HL-60 (cell line): Measurements from ENCODE around the gene MTMR3.

ENCODE experiments used
- DNase-seq, 2 experiments: peaks; one replicate each; pipeline ENCODE4 v3.0.0-alpha.2; 2010 to 2020; ENCODE audit warnings: low read depth in 1 of 2, low spot score in 1 of 2
- H3K27ac ChIP-seq: fragments of 250-450 bp; sonication (Bioruptor Pico); replicated peaks from 2 replicates; pipeline ENCODE4 v1.5.1; 2020; ENCODE audit warnings: mild to moderate bottlenecking, moderate library complexity
- H3K27me3 ChIP-seq: fragments of 250-450 bp; sonication (Bioruptor Pico); 2 replicates; pipeline ENCODE4 v1.5.1; 2021; ENCODE audit warnings: mild to moderate bottlenecking, moderate library complexity; ENCODE audit not compliant: insufficient read depth, poor library complexity, severe bottlenecking
- H3K4me3 ChIP-seq: replicated peaks from 2 replicates; pipeline ENCODE4 v1.5.1; 2011; ENCODE audit warnings: mild to moderate bottlenecking, control low read depth, low read length; ENCODE audit not compliant: insufficient read depth
- CTCF ChIP-seq: IDR thresholded peaks from one replicate; pipeline ENCODE4 v1.5.1; 2011; ENCODE audit warnings: low read length, control low read depth, inconsistent platforms; ENCODE audit not compliant: insufficient read depth
- GABPA ChIP-seq: IDR thresholded peaks from 2 replicates; pipeline ENCODE4 v1.6.1; 2012; ENCODE audit warnings: low read depth
- POLR2AphosphoS5 ChIP-seq: IDR thresholded peaks from 2 replicates; pipeline ENCODE4 v1.6.1; 2012; ENCODE audit warnings: low read depth
- REST ChIP-seq: IDR thresholded peaks from 2 replicates; pipeline ENCODE4 v1.6.1; 2012; ENCODE audit warnings: low read depth; ENCODE audit not compliant: insufficient replicate concordance
- SPI1 ChIP-seq: IDR thresholded peaks from 2 replicates; pipeline ENCODE4 v1.6.1; 2012; ENCODE audit warnings: low read depth, mild to moderate bottlenecking, borderline replicate concordance

MTMR3 gene

GRCh38 chr22:30054067-30054763 is 171.2 kb downstream of the MTMR3 start:
- no peak for TF ChIP-seq GABPA
- TF ChIP-seq REST = no peak
- no peak for TF ChIP-seq POLR2AphosphoS5
- TF ChIP-seq CTCF = no peak
- TF ChIP-seq SPI1 = no peak
- Histone ChIP-seq H3K4me3 (no peak overlapping the region), H3K27me3 (no peaks in the 10 kb centered on the region)

GRCh38 chr22:30054764-30055069 is 171.7 kb downstream of the MTMR3 start:
- H3K4me3 ChIP-seq = no peak overlapping the region
- H3K27me3 ChIP-seq = no peaks in the 10 kb centered on the region
- no peak for DNase-seq
- H3K27ac ChIP-seq = no peak overlapping the region
- no peak for TF ChIP-seq REST
- no peak for TF ChIP-seq SPI1
- TF ChIP-seq GABPA = no peak
- TF ChIP-seq POLR2AphosphoS5 = no peak
- TF ChIP-seq CTCF = no peak

More at GRCh38 chr22:30054067-30054763, 171.2 kb downstream of the MTMR3 start:
- no peak overlapping the region for H3K27ac ChIP-seq
- no peak for DNase-seq

- Histone ChIP-seq H3K27me3 (no peaks in the 10 kb centered on the region), H3K27ac (no peak overlapping the region), H3K4me3 (no peak overlapping the region)
- TF ChIP-seq SPI1 (no peak), POLR2AphosphoS5 (no peak), CTCF (no peak), GABPA (no peak), REST (no peak)
- DNase-seq = no peak
Observed at GRCh38 chr22:30056015-30056414, 173.0 kb downstream of the MTMR3 start.
